HG02571 (cell line): ENCODE measurements around the gene TOP2B.

Source experiments
- ATAC-seq: cut with Tn5 transposase; IDR thresholded peaks from one replicate; pipeline ENCODE4 v1.9.1; 2021; ENCODE audit warnings: mild to moderate bottlenecking, moderate library complexity; ENCODE audit not compliant: unreplicated experiment

The TOP2B gene

GRCh38 chr3:25584011-25584789 is 80.5 kb downstream of the TOP2B start:
- no peak for ATAC-seq

DNA sequence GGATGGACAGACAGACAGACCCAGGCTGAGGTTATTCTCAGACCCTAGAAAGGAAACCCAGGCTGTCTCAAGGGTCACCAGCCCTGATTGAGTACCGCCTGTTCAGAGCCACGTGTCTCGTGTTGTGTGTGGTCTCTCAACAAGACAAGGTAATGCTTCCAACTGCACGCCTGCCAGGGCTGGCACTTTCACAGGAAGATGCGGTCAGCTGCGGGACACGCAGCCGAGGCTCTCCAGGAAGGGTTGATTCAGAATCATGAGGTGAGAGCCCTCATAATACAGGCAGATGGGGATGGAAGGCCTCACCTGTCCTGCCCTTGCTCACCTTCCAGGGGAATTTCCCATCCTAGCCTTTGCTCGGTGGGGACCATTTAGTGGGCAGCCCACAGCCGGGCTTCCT is 81.4 kb downstream of the TOP2B start:
- no peak for ATAC-seq

DNA sequence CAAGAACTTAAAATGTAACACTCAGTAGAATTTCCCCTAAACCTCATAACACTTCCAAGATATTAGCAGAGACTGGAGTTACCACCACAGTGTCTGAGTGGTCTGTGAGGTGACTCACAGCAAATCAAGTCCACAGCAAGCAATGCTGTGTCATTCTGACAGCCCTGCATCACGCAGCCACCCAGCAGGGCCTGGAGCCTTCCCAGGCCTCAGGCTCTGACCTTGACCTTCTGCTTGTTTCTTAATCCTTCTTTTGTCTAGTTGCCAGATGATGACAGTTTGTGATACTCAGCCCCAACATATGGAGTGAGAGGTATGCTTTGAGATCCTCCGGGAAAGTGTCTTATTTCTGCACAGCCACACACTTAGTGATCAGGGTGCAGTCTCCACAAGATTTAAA is 82.5 kb downstream of the TOP2B start:
- no peak for ATAC-seq

DNA sequence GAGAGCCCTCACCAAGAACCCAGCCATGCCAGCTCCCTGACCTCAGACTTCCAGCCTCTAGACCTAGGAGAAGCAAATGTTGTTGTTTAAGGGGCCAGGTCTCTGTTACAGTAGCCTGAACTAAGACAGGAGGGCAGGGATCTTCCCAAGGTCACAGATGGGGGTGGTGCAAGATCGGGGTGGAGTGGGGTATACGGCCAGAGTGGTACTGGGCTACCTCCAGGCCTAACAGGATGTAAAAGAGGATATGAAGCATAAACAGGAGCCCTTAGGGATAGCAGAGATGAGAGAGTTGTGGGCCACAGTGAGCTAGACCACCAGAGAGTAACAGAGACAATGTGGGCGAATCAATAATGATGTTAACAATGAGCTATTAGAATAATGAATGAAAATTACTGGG is 82.9 kb downstream of the TOP2B start:
- ATAC-seq = no peak

GRCh38 chr3:25581335-25581734 is 83.4 kb downstream of the TOP2B start:
- ATAC-seq = no peak

- ATAC-seq = no peak
These were observed 84.2 kb downstream of the TOP2B start for GRCh38 chr3:25580534-25580933.

DNA sequence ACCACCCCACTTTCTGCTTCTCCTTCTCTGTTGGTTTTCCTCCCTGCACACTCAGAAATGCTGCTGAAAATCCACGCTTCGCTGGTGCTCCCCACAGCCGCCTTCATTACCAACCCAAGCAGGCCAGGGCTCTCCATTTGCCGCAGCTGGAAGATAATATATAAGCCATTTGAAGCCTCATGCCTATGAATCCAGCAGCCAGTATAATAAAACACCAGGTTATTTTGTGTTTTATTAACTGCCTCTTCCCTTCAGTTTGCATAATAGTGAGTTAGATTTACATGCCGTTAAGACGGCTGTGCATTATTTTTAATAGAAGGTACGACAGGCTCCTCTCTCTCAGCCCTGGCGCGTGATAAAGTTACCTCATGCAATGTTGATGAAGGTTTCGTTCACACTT is 86.6 kb downstream of the TOP2B start:
- no peak for ATAC-seq

GRCh38 chr3:25576831-25577454 is 87.8 kb downstream of the TOP2B start:
- ATAC-seq = no peak

GRCh38 chr3:25576146-25576545 is 88.6 kb downstream of the TOP2B start:
- ATAC-seq = no peak

GRCh38 chr3:25575001-25575400 is 89.7 kb downstream of the TOP2B start:
- ATAC-seq = no peak

- ATAC-seq = no peak
These were observed 90.4 kb downstream of the TOP2B start for GRCh38 chr3:25574172-25574765.

- no peak for ATAC-seq
These were observed 91.1 kb downstream of the TOP2B start for GRCh38 chr3:25573386-25574171.

DNA sequence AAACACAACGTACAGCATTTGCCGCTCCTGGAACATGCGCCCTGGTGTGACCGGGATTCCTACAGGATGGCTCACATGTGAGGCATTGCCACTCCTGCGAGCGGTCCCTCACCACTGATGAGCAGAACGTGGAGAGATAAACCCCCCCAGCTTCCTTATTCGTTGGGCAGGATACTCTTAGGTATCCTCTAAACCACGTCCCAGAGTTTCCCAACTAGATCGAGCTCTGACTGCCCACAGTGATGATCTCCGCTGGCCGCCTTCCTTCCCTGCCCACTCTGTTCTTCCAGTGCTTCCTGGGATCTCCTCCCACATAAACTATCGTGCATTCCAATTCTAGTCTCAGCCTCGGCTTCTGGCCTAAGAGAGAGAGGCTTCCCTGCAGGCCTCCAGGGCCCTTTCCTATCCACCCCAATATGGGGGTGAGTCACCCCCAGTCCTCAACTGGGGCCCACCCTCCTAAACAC is 91.8 kb downstream of the TOP2B start:
- ATAC-seq = no peak

DNA sequence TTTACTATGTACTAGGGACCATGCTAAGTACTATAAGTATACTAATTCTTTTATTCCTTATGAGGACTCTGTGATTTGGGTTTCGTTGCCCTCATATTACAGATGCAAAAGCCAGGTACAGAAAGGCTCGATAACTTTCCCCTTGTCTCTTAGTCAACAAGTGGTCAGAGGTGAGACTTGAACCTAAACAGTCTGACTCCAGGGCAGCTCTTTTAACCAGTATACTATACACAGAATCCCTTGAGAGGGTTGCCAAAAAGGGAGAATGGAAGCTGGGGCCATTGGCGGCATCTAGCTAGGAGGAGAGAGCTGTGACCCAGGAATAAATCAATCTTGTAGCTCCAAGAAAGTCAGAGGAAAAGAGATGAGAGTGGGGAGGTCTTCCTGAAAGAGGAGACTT is 92.4 kb downstream of the TOP2B start:
- no peak for ATAC-seq

DNA sequence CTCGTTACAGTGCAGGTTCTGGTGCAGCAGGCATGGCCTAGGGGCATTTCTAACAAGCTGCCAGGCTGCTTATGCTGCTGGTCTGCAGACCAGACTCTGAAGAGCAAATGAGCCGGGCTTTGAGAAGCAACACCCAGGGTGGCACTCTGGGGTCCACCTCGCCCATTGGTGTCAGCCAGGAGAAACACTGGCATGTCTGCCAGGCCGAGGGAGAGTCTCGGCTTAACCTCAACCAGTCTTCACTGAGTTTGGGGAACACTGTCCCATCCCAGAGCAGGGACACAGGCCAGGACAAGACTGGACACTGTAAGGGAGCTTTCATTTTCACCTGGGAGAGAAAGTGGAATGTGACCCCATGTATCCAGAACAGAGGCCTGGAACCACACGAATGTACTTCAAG is 93.4 kb downstream of the TOP2B start:
- ATAC-seq = no peak

- no peak for ATAC-seq
These were observed 96.1 kb downstream of the TOP2B start for GRCh38 chr3:25568525-25569078.

DNA sequence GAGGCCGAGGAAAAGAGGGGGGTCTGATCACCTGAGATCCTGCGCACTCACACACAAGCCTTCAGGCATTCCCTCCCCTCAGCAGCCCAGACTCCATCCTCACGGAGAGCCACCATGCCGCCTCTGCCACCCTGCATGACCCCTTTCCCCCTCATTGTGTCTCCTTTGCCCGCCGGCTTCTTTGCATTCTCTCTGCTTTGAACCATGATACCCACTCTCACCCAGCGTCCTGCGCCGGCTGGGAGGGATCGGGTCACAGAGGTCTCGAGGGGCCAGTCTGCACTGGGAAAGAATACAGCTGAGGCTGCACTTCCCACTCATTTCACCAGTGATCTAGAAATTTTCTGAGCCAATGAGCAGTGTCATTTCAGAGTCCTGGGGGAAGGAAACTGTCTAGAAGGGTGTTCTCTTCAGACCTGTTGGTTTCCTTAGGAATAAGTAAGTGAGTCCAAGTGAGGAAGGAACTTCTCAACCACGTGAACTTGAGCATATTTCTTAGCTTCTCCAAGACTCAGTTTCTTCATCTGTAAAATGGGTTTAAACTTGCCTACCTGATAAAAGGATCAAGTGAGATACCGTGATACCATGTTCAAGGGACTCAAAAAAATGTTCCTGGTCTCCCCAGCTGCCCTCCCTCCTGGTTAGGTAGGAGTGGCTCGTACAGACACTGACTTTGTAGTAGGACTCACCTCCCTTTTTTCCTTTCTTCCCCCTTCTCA is 96.7 kb downstream of the TOP2B start:
- no peak for ATAC-seq

GRCh38 chr3:25567388-25567787 is 97.3 kb downstream of the TOP2B start:
- ATAC-seq = no peak

- ATAC-seq = no peak
These were observed 98.3 kb downstream of the TOP2B start for GRCh38 chr3:25566358-25566920.

- no peak for ATAC-seq
These were observed 98.9 kb downstream of the TOP2B start for GRCh38 chr3:25565807-25566206.
